ENCODE measurements around the gene TPX2. TPM values are rescaled to one million over a fixed set of nuclear protein-coding genes. Genes with fewer than 3 reads are reported as not detected.

The TPX2 gene
- total RNA-seq, 2 experiments from 2014 or later, result 112 to 113 TPM

DNA sequence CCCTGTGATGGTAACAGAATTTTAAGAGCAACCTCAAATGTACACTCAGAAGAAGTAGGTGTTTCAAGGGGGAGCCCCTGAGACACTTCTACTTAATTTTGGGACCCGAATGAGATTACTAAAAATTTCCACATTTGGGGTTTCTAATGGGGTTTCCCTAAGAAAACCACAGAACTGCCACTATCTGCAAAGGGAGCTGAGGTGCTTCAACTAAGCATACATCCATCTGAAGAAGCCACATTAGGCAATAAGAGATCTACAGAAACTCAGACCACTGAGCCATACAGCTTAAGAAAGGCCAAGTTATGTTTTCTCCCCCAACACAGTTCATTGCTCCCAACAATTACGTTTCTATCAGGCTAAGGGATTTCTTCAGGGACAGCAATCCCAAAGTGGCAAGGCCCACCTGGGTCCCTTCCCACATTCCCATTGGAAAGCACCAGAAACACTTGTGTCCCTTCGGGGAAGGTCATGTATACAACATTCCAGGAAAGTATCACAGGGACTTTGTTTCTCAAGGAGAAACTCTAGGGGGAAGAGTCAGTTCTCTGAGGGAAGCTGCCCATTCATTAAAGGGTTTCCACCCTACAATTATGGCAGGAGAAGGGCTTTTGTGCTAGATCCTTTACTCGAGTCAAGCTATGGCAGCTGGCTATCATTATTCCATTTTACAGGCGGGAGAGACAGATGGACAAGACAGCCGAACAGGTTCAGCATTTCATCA, 21.4 kb upstream of the TPX2 start:
- H3K36me3 Mint-ChIP-seq (ENCODE audit: low read depth), result peaks cover 97% of the 10 kb centered on the region
- ATAC-seq (peak; percentile 61), DNase-seq (peak; percentile 58)
- ChIA-PET POLR2A (interaction anchor here (0.6 to 10.5 kb wide), 8 partner anchors 13 to 56 kb away, joined by 3 to 107 read pairs (median 6); no protein-coding TSS in a partner anchor), CTCF (interaction anchor here (0.7 to 10.1 kb wide), 9 partner anchors 18 to 157 kb away, joined by 3 to 333 read pairs (median 5); no protein-coding TSS in a partner anchor)
- no peaks in the 10 kb centered on the region for H3K27me3 Mint-ChIP-seq
- intact Hi-C loops (cut with micrococcal nuclease), result loop anchor here (2.0 kb wide), 1 partner anchor 43 kb away; no protein-coding TSS in a partner anchor
- no peaks in the 10 kb centered on the region for H3K9me3 Mint-ChIP-seq
- H3K27ac Mint-ChIP-seq, result peak overlapping the region; percentile 97
- H3K4me1 Mint-ChIP-seq (ENCODE audit: low read depth), result peaks cover 45% of the 10 kb centered on the region
- H3K4me3 Mint-ChIP-seq, result peak overlapping the region; percentile 97
- TF ChIP-seq, protein P1, sequence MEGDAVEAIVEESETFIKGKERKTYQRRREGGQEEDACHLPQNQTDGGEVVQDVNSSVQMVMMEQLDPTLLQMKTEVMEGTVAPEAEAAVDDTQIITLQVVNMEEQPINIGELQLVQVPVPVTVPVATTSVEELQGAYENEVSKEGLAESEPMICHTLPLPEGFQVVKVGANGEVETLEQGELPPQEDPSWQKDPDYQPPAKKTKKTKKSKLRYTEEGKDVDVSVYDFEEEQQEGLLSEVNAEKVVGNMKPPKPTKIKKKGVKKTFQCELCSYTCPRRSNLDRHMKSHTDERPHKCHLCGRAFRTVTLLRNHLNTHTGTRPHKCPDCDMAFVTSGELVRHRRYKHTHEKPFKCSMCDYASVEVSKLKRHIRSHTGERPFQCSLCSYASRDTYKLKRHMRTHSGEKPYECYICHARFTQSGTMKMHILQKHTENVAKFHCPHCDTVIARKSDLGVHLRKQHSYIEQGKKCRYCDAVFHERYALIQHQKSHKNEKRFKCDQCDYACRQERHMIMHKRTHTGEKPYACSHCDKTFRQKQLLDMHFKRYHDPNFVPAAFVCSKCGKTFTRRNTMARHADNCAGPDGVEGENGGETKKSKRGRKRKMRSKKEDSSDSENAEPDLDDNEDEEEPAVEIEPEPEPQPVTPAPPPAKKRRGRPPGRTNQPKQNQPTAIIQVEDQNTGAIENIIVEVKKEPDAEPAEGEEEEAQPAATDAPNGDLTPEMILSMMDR (IDR thresholded peaks at IDR 0.05), result no peak

DNA sequence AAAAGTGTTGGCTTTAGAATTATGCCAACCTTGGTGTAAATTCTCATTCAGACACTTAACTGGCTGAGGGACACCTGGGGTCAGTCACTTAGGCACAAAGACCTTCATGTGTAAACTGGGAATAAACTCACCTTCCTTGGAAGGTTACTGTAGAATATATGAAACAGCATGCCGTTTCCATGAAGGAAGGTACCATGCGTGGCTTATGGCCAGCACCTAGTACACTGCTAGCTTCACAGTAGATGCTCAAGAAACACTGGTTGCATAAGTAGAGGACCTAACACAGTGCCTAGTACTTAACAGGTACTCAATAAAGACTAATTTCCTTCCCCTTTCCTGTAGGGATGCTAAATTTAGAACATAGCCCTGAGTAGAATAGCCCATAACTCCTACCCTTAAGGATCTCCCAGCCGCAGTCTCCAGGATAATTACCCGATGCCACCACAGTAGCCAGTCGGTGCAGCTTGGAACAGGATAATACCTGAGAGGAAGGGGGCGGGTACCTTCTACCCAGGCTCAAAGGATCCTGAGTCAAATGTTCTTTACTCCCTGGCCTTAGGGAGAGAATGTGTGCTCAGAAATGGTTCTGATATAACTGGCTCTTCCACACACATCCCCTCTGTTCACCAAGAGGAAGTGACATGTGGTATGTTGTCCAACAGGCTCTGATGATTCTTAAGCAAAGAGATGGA, 20.0 kb upstream of the TPX2 start:
- ATAC-seq (no peak), DNase-seq (peak; percentile 25)
- TF ChIP-seq, protein P1 (IDR thresholded peaks at IDR 0.05), result no peak
- Mint-ChIP-seq H3K36me3 (ENCODE audit: low read depth) (peaks cover 82% of the 10 kb centered on the region), H3K9me3 (no peaks in the 10 kb centered on the region), H3K27ac (peak overlapping the region; percentile 97), H3K27me3 (no peaks in the 10 kb centered on the region), H3K4me1 (ENCODE audit: low read depth) (peaks cover 34% of the 10 kb centered on the region), H3K4me3 (peak overlapping the region; percentile 97)
- intact Hi-C loops (cut with micrococcal nuclease), result no loop called here
- POLR2A ChIA-PET, result interaction anchor here (0.6 to 10.5 kb wide), 6 partner anchors 19 to 65 kb away, joined by 3 to 107 read pairs (median 6); no protein-coding TSS in a partner anchor
- CTCF ChIA-PET, result interaction anchor here (1.1 to 10.1 kb wide), 8 partner anchors 18 to 106 kb away, joined by 3 to 333 read pairs (median 4); no protein-coding TSS in a partner anchor

DNA sequence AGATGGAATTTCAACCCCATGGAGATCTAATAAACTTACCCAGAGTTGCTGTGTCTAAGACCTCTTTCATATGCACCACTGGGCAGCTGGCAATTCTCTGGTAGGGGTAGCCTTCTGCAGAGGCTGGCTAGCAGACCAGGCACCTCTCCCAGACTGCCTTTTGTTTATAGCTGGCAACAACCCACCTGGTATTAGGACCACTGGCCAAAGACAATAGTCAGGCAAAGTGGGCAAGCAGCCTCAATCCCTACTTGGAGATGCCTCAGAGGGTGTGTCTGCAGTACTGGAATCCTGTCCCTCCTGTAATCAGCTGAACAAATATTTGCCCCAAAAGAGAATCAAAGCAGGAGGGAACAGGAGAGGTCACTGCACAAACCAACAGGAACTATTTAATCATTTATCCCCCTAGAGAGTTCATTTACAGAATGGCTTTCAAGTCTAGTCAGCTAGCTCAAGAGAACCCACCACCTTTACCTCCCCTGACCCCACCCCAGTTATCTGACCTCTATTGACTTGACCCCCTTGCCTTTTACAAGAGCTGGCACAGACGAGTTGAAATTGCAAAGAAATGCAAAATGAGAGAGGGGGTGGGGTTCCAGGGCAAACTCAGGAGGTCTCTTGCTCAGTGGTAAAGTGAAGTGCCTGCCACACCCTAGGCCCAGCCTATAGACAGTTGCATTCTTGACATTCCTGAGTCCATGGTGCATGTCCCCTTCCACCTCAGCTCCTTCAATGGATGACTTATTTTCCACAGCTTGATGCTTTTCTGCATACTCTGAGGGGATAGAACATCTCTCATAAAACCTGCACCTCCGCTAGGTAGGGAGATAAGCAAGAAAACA, 19.2 kb upstream of the TPX2 start:
- CTCF ChIA-PET, result interaction anchor here (0.5 to 10.1 kb wide), 13 partner anchors 19 to 1022 kb away, joined by 3 to 333 read pairs (median 4); no protein-coding TSS in a partner anchor
- H3K9me3 Mint-ChIP-seq, result no peaks in the 10 kb centered on the region
- no peak for ATAC-seq
- H3K27ac Mint-ChIP-seq, result peak overlapping the region; percentile 97
- POLR2A ChIA-PET, result interaction anchor here (0.8 to 10.5 kb wide), 8 partner anchors 8 to 66 kb away, joined by 3 to 107 read pairs (median 6); no protein-coding TSS in a partner anchor
- H3K4me1 Mint-ChIP-seq (ENCODE audit: low read depth), result peaks cover 27% of the 10 kb centered on the region
- TF ChIP-seq, protein P1 (IDR thresholded peaks at IDR 0.05), result no peak
- H3K27me3 Mint-ChIP-seq, result no peaks in the 10 kb centered on the region
- peak overlapping the region; percentile 97 for H3K4me3 Mint-ChIP-seq
- H3K36me3 Mint-ChIP-seq (ENCODE audit: low read depth), result peaks cover 74% of the 10 kb centered on the region
- intact Hi-C loops (cut with micrococcal nuclease), result no loop called here
- DNase-seq, result no peak

DNA sequence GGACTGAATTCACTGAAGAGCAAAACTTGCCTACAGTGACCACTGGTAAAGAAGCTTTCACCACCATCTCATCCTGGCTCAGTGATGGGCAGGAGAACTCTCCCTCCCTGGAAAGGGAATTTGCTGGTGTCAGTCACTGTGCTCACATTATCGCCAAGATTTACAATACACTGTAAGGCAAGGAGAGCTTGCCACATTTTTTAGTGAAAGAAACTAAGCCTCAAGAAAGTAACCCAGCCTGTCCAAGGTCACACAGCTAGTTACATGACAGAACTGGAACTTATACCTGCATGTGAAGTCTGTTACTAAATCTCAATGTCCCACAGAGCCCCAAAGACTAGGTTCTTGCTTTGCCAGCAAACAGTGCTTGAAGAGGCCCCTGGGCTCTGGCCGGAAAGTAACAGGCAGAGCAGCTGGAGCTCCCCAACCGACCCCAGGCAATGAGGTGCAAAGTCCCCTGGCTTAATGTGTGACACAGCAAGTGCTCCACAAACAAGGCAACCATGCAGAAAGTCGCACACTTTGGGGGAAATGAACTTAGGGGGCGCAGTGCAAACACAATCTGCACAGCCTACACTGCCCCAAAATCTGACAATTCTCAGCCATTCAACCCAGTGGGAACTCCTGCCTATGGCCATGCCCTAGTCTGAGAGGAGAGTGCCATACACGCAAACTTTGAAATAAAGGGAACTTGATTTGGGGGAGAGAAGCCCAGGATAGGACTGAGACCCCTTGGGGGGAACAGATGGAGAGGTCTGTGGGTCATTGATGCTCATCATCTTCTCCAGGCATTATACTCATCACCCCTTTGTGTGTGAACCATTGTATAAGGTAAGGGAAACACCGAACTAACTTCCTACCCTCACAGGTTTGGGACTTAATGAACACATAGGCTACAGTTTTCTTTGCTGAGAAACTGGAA, 18.3 kb upstream of the TPX2 start:
- H3K27ac Mint-ChIP-seq, result peak overlapping the region; percentile 97
- ATAC-seq, result no peak
- ChIA-PET CTCF (interaction anchor here (1.0 to 10.1 kb wide), 9 partner anchors 21 to 151 kb away, joined by 3 to 333 read pairs (median 27); no protein-coding TSS in a partner anchor), POLR2A (interaction anchor here (0.8 to 10.5 kb wide), 7 partner anchors 9 to 62 kb away, joined by 3 to 107 read pairs (median 5); no protein-coding TSS in a partner anchor)
- peaks cover 66% of the 10 kb centered on the region for H3K36me3 Mint-ChIP-seq (ENCODE audit: low read depth)
- TF ChIP-seq, protein P1 (IDR thresholded peaks at IDR 0.05), result peak; percentile 27
- H3K4me1 Mint-ChIP-seq (ENCODE audit: low read depth), result peaks cover 20% of the 10 kb centered on the region
- H3K27me3 Mint-ChIP-seq, result no peaks in the 10 kb centered on the region
- DNase-seq, result peak; percentile 57
- H3K4me3 Mint-ChIP-seq, result peak overlapping the region; percentile 97
- H3K9me3 Mint-ChIP-seq, result no peaks in the 10 kb centered on the region
- intact Hi-C loops (cut with micrococcal nuclease), result no loop called here
